Measurements from ENCODE around the gene TFDP2.

DNA sequence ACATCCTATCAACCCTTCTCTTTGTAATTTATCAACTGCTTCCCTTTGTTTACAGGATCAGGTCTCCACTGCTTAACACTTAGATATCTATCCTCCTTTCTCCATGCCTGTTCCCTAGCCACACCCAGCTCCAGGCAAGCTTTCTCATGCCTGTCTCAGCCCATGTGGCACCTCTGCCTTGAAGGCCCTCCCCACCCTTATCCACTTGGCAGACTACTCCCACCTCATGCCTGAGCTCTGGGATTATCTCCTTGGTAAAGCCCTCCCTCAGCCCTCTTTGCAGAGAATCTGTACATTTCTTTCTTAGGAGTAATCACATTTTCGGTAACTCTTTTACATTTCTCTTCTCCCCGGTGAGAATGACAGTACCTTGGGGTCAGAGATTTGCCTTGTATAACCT, 176.9 kb downstream of the TFDP2 start:
- TF ChIP-seq, protein P1, sequence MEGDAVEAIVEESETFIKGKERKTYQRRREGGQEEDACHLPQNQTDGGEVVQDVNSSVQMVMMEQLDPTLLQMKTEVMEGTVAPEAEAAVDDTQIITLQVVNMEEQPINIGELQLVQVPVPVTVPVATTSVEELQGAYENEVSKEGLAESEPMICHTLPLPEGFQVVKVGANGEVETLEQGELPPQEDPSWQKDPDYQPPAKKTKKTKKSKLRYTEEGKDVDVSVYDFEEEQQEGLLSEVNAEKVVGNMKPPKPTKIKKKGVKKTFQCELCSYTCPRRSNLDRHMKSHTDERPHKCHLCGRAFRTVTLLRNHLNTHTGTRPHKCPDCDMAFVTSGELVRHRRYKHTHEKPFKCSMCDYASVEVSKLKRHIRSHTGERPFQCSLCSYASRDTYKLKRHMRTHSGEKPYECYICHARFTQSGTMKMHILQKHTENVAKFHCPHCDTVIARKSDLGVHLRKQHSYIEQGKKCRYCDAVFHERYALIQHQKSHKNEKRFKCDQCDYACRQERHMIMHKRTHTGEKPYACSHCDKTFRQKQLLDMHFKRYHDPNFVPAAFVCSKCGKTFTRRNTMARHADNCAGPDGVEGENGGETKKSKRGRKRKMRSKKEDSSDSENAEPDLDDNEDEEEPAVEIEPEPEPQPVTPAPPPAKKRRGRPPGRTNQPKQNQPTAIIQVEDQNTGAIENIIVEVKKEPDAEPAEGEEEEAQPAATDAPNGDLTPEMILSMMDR (conservative IDR thresholded peaks at IDR 0.05; ENCODE audit: low read depth in 2 of 2), result no peak
- TF ChIP-seq JUNB (IDR thresholded peaks at IDR 0.05; ENCODE audit: unreplicated experiment), result no peak
- TF ChIP-seq, protein P2, sequence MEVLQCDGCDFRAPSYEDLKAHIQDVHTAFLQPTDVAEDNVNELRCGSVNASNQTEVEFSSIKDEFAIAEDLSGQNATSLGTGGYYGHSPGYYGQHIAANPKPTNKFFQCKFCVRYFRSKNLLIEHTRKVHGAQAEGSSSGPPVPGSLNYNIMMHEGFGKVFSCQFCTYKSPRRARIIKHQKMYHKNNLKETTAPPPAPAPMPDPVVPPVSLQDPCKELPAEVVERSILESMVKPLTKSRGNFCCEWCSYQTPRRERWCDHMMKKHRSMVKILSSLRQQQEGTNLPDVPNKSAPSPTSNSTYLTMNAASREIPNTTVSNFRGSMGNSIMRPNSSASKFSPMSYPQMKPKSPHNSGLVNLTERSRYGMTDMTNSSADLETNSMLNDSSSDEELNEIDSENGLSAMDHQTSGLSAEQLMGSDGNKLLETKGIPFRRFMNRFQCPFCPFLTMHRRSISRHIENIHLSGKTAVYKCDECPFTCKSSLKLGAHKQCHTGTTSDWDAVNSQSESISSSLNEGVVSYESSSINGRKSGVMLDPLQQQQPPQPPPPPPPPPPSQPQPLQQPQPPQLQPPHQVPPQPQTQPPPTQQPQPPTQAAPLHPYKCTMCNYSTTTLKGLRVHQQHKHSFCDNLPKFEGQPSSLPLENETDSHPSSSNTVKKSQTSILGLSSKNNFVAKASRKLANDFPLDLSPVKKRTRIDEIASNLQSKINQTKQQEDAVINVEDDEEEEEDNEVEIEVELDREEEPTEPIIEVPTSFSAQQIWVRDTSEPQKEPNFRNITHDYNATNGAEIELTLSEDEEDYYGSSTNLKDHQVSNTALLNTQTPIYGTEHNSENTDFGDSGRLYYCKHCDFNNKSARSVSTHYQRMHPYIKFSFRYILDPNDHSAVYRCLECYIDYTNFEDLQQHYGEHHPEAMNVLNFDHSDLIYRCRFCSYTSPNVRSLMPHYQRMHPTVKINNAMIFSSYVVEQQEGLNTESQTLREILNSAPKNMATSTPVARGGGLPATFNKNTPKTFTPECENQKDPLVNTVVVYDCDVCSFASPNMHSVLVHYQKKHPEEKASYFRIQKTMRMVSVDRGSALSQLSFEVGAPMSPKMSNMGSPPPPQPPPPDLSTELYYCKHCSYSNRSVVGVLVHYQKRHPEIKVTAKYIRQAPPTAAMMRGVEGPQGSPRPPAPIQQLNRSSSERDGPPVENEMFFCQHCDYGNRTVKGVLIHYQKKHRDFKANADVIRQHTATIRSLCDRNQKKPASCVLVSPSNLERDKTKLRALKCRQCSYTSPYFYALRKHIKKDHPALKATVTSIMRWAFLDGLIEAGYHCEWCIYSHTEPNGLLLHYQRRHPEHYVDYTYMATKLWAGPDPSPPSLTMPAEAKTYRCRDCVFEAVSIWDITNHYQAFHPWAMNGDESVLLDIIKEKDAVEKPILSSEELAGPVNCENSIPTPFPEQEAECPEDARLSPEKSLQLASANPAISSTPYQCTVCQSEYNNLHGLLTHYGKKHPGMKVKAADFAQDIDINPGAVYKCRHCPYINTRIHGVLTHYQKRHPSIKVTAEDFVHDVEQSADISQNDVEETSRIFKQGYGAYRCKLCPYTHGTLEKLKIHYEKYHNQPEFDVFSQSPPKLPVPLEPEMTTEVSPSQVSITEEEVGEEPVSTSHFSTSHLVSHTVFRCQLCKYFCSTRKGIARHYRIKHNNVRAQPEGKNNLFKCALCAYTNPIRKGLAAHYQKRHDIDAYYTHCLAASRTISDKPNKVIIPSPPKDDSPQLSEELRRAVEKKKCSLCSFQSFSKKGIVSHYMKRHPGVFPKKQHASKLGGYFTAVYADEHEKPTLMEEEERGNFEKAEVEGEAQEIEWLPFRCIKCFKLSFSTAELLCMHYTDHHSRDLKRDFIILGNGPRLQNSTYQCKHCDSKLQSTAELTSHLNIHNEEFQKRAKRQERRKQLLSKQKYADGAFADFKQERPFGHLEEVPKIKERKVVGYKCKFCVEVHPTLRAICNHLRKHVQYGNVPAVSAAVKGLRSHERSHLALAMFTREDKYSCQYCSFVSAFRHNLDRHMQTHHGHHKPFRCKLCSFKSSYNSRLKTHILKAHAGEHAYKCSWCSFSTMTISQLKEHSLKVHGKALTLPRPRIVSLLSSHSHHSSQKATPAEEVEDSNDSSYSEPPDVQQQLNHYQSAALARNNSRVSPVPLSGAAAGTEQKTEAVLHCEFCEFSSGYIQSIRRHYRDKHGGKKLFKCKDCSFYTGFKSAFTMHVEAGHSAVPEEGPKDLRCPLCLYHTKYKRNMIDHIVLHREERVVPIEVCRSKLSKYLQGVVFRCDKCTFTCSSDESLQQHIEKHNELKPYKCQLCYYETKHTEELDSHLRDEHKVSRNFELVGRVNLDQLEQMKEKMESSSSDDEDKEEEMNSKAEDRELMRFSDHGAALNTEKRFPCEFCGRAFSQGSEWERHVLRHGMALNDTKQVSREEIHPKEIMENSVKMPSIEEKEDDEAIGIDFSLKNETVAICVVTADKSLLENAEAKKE (CRISPR knock-in tag; IDR thresholded peaks at IDR 0.05), result no peak

All from GM23338 (cell line).